Measurements from ENCODE around the gene IL26.

GRCh38 chr12:68227356-68227755 is 1.7 kb upstream of the IL26 start:
- no peak for TF ChIP-seq CTCF (IDR thresholded peaks at IDR 0.05)
- TF ChIP-seq POLR2A (IDR thresholded peaks at IDR 0.05): no peak
